ENCODE results near the gene TMEM150B. TPM values are rescaled to one million over a fixed set of nuclear protein-coding genes. Genes with fewer than 3 reads are reported as not detected.

TMEM150B gene, protein sequence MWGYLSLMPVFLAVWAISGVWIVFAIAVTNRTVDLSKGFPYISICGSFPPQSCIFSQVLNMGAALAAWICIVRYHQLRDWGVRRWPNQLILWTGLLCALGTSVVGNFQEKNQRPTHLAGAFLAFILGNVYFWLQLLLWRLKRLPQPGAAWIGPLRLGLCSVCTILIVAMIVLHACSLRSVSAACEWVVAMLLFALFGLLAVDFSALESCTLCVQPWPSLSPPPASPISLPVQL
- total RNA-seq (2012; rRNA removed) (not detected in 2 replicates), polyA plus RNA-seq (2012; rRNA removed) (not detected in 2 replicates), Bru-seq, nascent RNA (not detected), BruChase-seq, experiment 1, labeled RNA remaining after a 6-hour chase (percentile 0 among the genes with signal in this experiment), BruChase-seq, experiment 2, labeled RNA remaining after a 2-hour chase (percentile 7 among the genes with signal in this experiment)
- not detected in 2 replicates for polyA plus RNA-seq (2012; cell fraction: cytosol; rRNA removed)
- polyA plus RNA-seq (2012; cell fraction: nucleus; rRNA removed; ENCODE audit: low replicate concordance): not detected in 2 replicates
- long read RNA-seq: 0 reads

DNA sequence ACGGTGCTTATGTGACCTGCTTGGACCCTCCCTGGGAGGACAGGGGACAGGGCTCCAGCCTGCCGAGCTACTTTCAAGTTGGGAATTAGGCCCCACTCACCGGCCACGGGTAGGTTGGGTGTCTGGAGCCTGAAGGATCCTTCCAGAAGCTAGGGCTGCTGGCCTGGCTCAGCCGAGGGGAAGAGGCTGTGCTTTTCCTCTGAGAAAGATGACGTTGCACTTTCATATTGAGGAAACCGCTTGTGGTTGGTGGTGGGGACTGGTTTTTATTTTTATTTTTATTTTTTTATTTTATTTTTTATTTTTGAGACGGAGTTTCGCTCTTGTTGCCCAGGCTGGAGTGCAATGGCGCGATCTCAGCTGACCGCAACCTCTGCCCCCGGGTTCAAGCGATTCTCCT lies at the start of gene TMEM150B:
TMEM150B (minus strand) TSS at position 170 of the 400 bp plus-strand sequence. CDS start 4,305 bp downstream, outside the sequence.
- Histone ChIP-seq H3K23ac (ENCODE audit: low read depth, low read length) (no peak within 1 kb of the TSS), H3K36me3 (ENCODE audit: control insufficient read depth, insufficient read depth, low read length) (no peaks in the 10 kb centered on the region), H4K91ac (ENCODE audit: insufficient read depth, low read depth, low read length) (no peak within 1 kb of the TSS), H3K27ac (ENCODE audit: insufficient read depth, low read length) (no peak within 1 kb of the TSS), H3K79me1 (ENCODE audit: low read depth in 1 of 2, low read length in 2 of 2) (no peaks in the 10 kb centered on the region), H2BK20ac (ENCODE audit: low read depth, low read length) (no peak within 1 kb of the TSS), H3K4me1 (ENCODE audit: control insufficient read depth, insufficient read depth, low read length) (peaks cover 2% of the 10 kb centered on the region; the same call in 1 of the 2 replicates), H2BK120ac (ENCODE audit: low read depth, low read length) (no peak within 1 kb of the TSS), H3K14ac (replicated peaks; ENCODE audit: low read depth, low read length) (no peak within 1 kb of the TSS), H2BK15ac (ENCODE audit: low read depth, low read length) (no peak within 1 kb of the TSS), H2BK5ac (ENCODE audit: low read depth, low read length, poor library complexity, severe bottlenecking) (no peak within 1 kb of the TSS), H2AK5ac (ENCODE audit: low read depth, low read length) (no peak within 1 kb of the TSS), H3K4me3 (ENCODE audit: insufficient read depth, low read depth, low read length) (no peak within 1 kb of the TSS), H4K8ac (ENCODE audit: low read depth in 2 of 2, low read length in 2 of 2) (no peak within 1 kb of the TSS), H4K20me1 (ENCODE audit: insufficient read depth, low read length) (peaks cover 2% of the 10 kb centered on the region; the same call in 1 of the 2 replicates), H2AFZ (replicated peaks; ENCODE audit: low read length, poor library complexity) (peak within 1 kb of the TSS; percentile 32), H3K9ac (ENCODE audit: low read depth, low read length) (no peak within 1 kb of the TSS), H3K27me3 (ENCODE audit: control insufficient read depth, insufficient read depth, low read length) (peaks cover 18% of the 10 kb centered on the region), H3K56ac (ENCODE audit: extremely low read depth, insufficient read depth, low read length) (no peak within 1 kb of the TSS), H3K18ac (ENCODE audit: low read depth, low read length) (no peak within 1 kb of the TSS), H3K4me2 (ENCODE audit: low read depth, low read length) (no peak within 1 kb of the TSS), H3K9me3 (ENCODE audit: control insufficient read depth, insufficient read depth, low read length) (no peaks in the 10 kb centered on the region), H3K4ac (ENCODE audit: low read depth, low read length) (no peak within 1 kb of the TSS), H3K9me1 (ENCODE audit: insufficient read depth, low read length) (no peaks in the 10 kb centered on the region; the same call in 1 of the 2 replicates), H2AK9ac (replicated peaks; ENCODE audit: low read depth, low read length, poor library complexity) (no peak within 1 kb of the TSS), H4K5ac (ENCODE audit: low read depth, low read length) (no peak within 1 kb of the TSS)
- dilution Hi-C loops (cut with HindIII; ENCODE audit: low sequenced_read_pairs, unreplicated experiment) (no loop called here), intact Hi-C loops (cut with micrococcal nuclease) (no loop called here), in situ Hi-C loops (cut with MboI; ENCODE audit: low sequenced_read_pairs) (no loop called here)
- ChIA-PET CTCF (no interaction called here), POLR2A (ENCODE audit: unreplicated experiment) (no interaction called here)
- ATAC-seq (ENCODE audit: low read depth) (no peak), DNase-seq (no peak)
- WGBS, 2 experiments (ENCODE audit: extremely low coverage in 2 of 2, insufficient read length in 1 of 2): no CpG with 5 or more reads among the region's 14 CpGs
- TF ChIP-seq, protein P1, sequence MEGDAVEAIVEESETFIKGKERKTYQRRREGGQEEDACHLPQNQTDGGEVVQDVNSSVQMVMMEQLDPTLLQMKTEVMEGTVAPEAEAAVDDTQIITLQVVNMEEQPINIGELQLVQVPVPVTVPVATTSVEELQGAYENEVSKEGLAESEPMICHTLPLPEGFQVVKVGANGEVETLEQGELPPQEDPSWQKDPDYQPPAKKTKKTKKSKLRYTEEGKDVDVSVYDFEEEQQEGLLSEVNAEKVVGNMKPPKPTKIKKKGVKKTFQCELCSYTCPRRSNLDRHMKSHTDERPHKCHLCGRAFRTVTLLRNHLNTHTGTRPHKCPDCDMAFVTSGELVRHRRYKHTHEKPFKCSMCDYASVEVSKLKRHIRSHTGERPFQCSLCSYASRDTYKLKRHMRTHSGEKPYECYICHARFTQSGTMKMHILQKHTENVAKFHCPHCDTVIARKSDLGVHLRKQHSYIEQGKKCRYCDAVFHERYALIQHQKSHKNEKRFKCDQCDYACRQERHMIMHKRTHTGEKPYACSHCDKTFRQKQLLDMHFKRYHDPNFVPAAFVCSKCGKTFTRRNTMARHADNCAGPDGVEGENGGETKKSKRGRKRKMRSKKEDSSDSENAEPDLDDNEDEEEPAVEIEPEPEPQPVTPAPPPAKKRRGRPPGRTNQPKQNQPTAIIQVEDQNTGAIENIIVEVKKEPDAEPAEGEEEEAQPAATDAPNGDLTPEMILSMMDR (conservative IDR thresholded peaks at IDR 0.05; ENCODE audit: low read depth, low read length): no peak
- TF ChIP-seq BHLHE40 (IDR thresholded peaks at IDR 0.05; ENCODE audit: low read depth, low read length) (no peak), SMC3 (IDR thresholded peaks at IDR 0.05; ENCODE audit: low read depth, low read length) (no peak), FOS (IDR thresholded peaks at IDR 0.05; ENCODE audit: low read depth, low read length) (no peak), MAZ (IDR thresholded peaks at IDR 0.05; ENCODE audit: borderline replicate concordance, low read depth, low read length) (no peak), NFE2L2 (IDR thresholded peaks at IDR 0.05; ENCODE audit: low read depth, low read length) (no peak), MXI1 (IDR thresholded peaks at IDR 0.05; ENCODE audit: borderline replicate concordance, low read depth, low read length) (no peak), POLR2A (IDR thresholded peaks at IDR 0.05; ENCODE audit: low read depth, low read length) (no peak), RFX5 (IDR thresholded peaks at IDR 0.05; ENCODE audit: low read depth, low read length) (no peak), CEBPB (IDR thresholded peaks at IDR 0.05; ENCODE audit: low read depth, low read length) (no peak)
- TF ChIP-seq, protein P2, sequence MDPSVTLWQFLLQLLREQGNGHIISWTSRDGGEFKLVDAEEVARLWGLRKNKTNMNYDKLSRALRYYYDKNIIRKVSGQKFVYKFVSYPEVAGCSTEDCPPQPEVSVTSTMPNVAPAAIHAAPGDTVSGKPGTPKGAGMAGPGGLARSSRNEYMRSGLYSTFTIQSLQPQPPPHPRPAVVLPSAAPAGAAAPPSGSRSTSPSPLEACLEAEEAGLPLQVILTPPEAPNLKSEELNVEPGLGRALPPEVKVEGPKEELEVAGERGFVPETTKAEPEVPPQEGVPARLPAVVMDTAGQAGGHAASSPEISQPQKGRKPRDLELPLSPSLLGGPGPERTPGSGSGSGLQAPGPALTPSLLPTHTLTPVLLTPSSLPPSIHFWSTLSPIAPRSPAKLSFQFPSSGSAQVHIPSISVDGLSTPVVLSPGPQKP (IDR thresholded peaks at IDR 0.05; ENCODE audit: borderline replicate concordance, low read depth, low read length): no peak
- TF ChIP-seq, protein P3, sequence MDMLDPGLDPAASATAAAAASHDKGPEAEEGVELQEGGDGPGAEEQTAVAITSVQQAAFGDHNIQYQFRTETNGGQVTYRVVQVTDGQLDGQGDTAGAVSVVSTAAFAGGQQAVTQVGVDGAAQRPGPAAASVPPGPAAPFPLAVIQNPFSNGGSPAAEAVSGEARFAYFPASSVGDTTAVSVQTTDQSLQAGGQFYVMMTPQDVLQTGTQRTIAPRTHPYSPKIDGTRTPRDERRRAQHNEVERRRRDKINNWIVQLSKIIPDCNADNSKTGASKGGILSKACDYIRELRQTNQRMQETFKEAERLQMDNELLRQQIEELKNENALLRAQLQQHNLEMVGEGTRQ (IDR thresholded peaks at IDR 0.05; ENCODE audit: low read depth, low read length): no peak
- no TSS peak for BruUV-seq (replicated peaks)

Measured in IMR-90 (cell line).